GM19025 (cell line): Measurements from ENCODE around the gene KLF14.
"Not testable (repeated sequence)": the region's sequence is repeated elsewhere in the genome, so short reads cannot be mapped to it uniquely, and the experiment has no call there.

Experiments used
- ATAC-seq: cut with Tn5 transposase; IDR thresholded peaks from one replicate; pipeline ENCODE4 v1.9.1; 2021; ENCODE audit warnings: mild to moderate bottlenecking, low read depth, moderate library complexity; ENCODE audit not compliant: unreplicated experiment

Gene KLF14

GRCh38 chr7:130733931-130734814, at the start of gene KLF14:
KLF14 (minus strand) TSS chr7:130734207; CDS start chr7:130734033, 174 bp downstream.
- ATAC-seq = no peak

- no peak for ATAC-seq
Observed at GRCh38 chr7:130781346-130781745, 47.3 kb upstream of the KLF14 start.

DNA sequence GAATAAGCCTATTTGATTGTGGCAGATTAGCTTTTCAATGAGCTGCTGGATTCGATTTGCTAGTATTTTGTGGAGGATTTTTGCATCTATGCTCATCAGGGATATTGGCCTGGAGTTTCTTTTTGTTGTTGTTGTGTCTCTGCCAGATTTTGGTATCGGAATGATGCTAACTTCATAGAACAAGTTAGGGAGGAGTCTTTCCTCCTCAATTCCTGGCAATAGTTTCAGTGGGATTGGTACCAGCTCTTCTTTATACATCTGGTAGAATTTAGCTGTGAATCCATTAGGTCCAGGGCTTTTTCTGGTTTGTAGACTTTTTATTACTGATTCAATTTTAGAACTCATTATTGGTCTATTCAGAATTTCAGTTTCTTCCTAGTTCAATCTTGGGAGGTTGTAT, 43.4 kb upstream of the KLF14 start:
- ATAC-seq = no peak

GRCh38 chr7:130772456-130772855, 38.4 kb upstream of the KLF14 start:
- not testable (repeated sequence) for ATAC-seq

DNA sequence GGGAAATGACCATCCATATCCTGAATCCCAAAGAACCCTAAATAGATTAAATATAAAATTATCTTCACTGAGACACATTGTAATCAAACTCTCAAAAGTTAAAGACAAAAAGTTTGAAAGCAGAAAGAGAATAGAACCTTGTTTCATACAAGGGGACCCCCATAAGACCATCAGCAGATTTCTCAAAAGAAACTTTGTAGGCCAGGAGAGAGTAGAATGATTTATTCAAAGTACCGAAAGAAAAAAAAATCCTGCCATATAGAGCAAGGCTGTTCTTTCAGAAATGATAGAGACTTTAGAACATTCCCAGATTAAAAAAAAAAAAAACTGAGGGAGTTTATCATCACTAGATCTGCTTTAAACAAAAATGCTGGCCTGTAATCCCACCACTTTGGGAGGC, 34.8 kb upstream of the KLF14 start:
- ATAC-seq = no peak

DNA sequence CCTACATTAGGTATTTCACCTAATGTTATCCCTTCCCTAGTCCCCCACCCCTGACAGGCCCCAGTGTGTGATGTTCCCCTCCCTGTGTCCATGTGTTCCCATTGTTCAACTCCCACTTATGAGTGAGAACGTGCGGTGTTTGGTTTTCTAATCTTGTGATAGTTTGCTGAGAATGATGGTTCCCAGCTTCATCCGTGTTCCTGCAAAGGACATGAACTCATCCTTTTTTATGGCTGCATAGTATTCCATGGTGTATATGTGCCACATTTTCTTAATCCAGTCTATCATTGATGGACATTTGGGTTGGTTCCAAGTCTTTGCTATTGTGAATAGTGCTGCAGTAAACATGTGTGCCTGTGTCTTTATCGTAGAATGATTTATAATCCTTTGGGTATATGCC, 30.6 kb upstream of the KLF14 start:
- not testable (repeated sequence) for ATAC-seq

GRCh38 chr7:130758429-130759056, 24.5 kb upstream of the KLF14 start:
- ATAC-seq = no peak

DNA sequence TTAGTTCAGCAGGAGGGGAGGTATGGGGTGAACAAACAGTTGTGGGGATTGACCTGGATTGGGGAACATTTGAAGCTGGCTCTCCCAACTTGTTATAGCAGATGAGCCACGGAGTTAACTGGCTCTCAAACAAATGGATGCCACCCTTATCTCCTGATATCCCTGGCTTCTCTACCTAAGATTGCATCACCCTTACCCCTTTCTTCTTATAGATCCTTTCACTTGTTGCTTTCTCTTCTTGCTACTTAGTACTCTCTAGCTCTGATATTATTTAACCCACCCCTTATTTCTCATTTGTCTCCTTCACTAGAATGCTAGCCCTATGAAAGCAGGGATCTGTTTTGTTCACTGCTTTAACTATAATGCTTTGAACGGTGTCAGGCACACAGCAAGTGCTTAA, 22.3 kb upstream of the KLF14 start:
- ATAC-seq = no peak

- no peak for ATAC-seq
Observed at GRCh38 chr7:130752424-130752823, 18.4 kb upstream of the KLF14 start.

- ATAC-seq = no peak
Observed at GRCh38 chr7:130750755-130751154, 16.7 kb upstream of the KLF14 start.

- ATAC-seq = no peak
Observed at GRCh38 chr7:130748531-130749389, 14.8 kb upstream of the KLF14 start.

GRCh38 chr7:130741331-130741995, 7.5 kb upstream of the KLF14 start:
- ATAC-seq = no peak

- no peak for ATAC-seq
Observed at GRCh38 chr7:130740606-130741005, 6.6 kb upstream of the KLF14 start.

DNA sequence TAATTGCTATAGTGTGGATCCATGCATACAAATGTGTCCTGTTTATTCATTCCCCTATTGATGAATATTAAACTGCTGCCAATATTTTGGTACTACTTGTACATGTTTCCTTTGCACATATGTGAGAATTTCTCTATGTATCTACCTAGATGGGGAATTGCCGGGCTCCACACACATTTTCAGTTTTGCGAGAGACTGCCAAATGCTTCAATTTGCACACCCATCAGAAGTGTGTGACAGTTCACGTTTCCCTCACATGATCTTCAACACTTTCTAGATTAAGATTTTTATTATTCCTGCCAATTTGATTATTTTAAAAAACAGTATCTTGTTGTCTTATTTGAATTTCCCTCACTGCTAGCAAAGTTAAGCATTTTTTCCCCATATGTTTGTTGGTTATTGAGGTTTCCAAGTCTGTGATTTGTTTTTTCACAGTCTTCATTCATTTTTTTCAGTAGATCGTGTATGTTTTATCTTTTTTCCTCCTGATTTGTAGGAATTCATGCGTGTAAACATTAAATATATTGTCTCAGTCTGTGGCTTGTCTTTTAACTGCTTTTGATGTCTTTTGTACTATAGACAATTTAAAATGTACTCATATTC, 2.4 kb upstream of the KLF14 start:
- ATAC-seq = no peak

DNA sequence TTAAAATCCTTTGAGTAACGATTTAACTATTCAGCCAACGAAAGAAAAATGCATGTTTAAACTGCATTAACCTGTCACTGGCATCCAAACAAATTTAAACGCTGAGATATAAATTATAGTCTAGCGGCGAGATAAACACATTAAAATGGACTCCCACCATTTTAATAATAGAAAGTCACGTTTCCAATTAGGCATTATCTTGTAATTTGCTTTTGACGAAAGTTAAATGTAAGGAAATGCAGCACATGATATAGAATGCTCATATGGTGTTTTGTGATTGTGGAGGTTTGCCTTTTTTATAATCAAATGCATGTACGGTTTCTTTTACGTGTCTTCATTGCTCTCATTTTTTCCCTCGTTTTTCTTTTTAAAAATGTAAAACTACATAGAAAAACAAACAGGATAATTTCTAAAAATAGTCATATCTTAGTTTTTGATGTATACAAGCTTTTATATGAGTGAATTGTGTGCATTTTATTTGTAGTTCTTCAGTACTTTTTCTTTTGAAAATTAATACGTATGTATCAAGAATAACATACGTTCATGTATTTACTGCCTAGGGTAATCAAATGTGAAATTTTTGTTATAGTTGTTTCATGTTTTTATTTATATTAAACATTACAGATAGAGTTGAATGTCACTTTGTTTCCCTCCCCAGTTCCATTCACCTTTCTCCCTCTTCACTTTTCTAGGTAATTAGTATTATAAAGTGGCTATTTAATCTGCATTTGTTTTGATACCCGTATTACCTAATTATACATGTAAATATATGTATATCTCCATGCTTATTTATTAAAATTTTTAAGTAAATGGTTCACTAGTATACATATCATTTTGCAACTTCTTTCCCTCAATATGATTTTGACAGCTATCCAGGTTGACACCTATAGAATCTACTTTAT, 1.1 kb upstream of the KLF14 start:
- ATAC-seq = no peak

GRCh38 chr7:130732980-130733930, 752 bp downstream of the KLF14 start:
- no peak for ATAC-seq

DNA sequence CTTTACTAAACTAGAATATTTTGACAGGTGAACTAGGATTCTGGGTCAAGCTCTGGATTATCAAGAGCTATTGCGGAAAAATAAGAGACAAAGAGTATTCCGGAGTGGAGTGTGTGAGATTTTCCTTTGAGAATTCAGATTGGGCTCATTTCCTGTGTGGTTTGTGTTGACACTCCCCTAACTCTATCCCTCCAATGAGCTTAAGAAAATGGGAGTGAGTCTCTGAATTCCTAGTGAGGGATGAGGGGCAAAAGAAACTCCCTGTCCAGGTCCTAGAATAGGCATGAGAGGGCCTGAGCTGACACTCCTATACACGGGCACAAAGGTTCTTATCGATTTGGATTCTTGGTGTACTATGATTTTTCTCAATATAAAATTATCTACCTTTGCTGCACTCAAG, 10.2 kb downstream of the KLF14 start:
- no peak for ATAC-seq
